Activated CD8-positive, alpha-beta memory T cell treated with anti-CD3 and anti-CD28 coated beads, Interleukin-2, amount 50 U/mL, for 1 hour (primary cell): ENCODE data around the gene ARTN.

Experiments
- DNase-seq: peaks from one replicate; pipeline ENCODE4 v3.0.0-alpha.2; 2020; ENCODE audit errors: extremely low read depth

ARTN gene, protein sequence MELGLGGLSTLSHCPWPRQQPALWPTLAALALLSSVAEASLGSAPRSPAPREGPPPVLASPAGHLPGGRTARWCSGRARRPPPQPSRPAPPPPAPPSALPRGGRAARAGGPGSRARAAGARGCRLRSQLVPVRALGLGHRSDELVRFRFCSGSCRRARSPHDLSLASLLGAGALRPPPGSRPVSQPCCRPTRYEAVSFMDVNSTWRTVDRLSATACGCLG

DNA sequence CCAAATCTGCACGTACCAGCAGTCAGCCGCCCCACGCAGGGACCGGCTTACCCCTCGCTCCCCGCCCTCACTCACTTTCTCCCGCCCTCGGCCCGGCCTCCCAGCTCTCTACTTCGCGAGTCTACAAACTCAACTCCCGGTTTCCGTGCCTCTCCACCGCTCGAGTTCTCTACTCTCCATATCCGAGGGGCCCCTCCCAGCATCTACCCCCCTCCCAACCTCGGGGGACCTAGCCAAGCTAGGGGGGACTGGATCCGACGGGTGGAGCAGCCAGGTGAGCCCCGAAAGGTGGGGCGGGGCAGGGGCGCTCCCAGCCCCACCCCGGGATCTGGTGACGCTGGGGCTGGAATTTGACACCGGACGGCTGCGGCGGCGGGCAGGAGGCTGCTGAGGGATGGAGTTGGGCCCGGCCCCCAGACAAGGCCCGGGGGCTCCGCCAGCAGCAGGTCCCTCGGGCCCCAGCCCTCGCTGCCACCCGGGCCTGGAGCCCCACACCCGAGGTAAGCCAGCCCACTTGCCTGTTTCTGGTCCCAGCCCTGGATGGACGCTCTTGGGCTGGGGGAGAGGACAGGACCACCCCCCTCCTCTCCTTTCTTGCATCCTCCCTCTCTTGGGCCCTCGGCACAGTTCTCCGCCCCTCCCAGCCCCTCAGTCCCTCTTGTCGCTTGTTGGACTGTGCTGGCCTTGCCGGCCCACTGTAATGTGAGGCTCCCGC lies at the start of gene ARTN:
Gene ARTN (plus strand): TSS at position 416 of the 715 bp plus-strand sequence. CDS start 1,856 bp downstream, outside the sequence.
- DNase-seq: no peak

DNA sequence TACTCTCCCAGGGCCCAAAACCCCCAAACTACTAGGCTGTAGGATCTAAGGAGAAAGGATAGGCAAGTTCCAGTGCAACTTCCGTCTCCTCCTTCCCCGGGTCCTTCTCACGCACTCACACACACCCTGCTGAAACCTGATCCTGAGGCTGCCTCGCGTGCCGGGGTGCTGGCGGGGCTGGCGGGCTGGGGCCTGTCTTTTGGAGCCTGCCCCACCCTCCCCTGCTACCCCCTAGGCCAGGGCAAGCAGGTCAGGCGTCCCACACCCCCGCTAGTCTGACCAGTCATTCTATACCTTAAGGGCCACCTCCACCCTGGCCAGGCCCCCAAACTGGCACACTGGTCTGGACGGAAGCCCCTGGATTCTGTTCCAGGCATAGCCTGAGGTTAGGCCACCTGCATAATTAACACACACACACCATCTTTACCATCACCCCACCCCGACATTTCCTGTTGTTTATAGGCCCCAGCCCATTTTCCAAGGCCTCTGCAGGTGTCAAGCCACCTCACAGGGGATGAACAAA lies 48.3 kb upstream of the ARTN start:
- DNase-seq: no peak

DNA sequence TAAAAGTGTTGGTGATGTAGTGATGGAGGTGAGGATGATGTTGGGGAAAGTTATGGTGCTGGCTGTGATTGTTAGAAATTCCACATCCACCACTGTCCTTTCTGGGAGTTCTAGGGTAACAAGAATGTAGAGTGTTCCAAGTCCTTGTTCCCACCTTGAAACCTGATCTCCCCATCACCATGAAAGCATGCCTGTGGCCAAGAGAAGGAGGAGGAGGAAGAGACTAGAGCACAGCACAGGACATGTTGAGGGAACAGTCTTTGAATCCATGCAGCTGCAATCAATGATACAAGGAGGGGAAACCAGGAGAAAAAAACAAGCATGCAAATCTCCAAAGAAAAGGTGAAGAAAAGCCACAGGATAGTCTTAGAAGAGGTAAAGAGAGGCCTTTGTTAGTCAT lies 45.9 kb upstream of the ARTN start:
- DNase-seq: no peak

DNA sequence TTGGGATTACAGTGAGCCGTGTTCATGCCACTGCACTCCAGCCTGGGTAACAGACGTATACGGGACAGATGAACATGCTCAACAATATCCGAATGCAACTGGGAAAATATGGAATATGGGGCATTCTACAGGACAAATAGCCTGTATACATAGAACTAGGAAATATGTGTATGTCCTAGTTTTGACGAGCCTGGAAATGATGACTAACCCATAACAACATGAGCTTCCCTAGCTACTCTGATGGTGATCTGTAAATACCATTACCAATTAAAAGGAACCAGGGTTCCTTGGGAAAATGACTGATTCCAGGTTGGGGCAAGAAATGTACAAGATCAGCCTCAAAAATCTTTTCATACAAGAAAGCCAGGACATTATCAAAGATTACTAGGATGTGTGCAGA lies 42.8 kb upstream of the ARTN start:
- DNase-seq: no peak

DNA sequence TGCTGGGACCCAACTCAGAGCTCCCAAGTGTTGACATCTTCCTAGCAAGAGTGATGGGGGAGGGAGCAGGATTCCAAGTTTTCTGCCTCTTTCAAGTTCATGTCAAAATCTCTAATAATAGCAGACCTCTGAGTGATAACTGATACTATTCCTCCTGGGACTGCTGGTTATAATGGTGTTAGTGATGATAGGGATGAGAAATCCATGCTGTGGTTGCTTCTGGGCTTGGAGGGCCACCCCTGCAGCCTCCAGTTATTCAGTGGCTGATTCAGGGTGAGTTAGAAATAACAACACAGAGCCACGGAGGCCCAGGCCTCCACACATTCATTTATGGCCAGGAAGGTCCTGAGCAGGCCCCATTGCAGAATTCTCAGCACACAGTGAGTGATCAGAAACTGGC lies 40.6 kb upstream of the ARTN start:
- no peak for DNase-seq

DNA sequence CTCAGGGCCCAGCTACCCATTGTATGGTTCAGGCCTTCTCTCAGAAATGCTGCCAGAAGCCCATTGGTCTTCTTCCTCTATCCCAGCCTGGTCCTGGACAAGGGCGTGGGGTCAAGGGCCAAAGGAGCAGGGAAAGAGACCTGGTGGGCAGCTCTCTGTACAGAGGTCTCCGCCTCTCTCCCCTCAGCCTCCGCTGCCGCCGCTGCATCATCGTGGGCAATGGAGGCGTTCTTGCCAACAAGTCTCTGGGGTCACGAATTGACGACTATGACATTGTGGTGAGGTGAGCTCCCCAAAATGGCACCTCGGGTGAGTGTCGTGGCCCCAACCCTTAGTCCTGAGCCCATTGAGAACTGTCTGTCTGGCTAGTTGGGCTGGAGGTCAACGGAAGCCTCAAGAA lies 34.6 kb upstream of the ARTN start:
- no peak for DNase-seq

DNA sequence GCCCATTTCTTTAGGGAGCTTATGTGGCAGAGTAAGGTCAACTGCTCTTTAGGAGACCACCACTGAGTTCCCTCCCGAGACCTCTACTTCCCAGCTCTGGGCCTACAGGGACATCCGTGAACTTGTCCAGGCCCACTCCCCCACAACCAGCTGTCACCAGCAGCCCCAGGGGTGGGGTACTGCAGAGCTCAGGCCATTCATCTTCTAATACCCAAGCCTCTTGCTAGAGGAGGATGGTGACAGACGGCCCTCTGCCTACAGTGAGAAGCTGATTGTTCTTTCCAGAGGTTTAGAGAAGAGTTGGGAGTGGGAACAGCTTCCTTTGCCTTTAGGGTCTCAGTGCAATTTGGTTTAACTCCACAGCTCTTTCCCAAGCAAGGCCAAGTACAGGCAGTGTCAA lies 33.2 kb upstream of the ARTN start:
- DNase-seq: no peak

DNA sequence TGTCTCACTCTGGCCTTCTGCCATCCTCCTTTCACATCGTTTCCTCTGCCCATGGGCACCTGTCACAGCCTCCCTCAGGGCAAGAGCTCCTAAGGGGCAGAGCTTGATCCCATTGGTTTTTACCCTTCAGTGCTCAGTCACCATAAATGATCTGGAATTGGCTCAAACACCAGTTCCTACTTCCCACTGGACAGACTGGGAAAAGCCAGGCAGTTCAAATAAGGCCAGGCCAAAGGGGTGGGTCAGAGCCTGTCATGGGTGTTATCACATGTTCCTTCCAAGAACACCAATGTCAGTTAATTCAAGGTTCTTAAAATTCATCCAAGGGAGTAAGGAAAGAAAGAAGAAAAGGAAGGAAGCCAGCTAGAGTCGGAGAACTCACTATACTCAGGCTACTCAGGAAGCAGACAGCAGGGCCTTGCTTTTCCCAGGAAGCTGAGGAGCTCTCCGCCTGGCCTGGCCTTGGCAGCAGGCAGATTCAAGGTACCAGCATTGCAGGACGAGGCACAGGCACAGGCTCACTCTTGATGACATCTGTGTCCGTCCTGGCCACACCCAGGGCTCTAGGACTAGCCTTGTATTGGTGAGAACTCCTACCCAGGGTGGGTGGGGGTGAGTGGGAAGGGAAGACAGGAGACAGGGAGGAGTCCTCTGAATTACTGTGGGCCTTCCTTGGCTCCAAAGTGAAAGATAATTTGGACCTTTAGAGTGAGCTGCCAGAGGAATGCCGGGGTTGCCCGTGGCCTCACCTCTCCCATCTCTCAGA lies 32.2 kb upstream of the ARTN start:
- no peak for DNase-seq

DNA sequence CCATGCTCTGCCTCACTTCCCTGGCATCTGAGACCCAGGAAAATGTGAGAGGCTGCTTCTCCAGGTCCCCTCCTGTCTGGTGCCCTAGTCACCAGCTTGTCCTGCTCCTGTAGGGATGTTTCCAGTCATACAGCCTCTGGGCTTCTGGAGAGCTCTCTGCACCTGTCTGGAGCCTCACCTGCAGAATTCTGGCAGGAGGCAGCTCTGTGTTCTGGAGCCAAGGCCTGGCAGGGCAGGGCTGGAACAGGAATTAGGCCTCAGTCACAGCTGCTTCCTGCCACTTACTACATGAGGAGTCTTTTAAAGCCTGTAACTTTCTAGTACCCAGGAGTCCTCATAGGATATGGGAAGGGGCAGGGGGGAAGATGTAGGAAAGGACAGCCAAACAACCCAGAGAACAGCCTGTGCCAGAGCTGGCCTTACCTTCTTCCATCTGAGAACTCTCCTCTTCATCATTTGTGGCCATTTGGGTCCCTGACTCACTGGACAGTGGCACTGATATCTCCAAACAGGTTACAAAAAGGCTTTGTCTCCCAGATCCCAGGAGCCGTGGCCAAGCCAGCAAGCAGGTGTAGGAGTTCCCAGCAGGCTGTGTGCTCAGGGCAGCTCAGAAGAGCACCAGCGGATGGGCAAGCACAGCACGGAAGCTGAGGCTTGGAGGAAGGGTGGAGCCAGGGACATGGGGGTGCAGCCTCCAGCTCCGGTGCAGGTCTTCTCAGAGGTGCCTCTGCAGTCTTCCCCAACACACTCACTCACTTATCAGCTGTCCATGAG lies 31.4 kb upstream of the ARTN start:
- DNase-seq: no peak

DNA sequence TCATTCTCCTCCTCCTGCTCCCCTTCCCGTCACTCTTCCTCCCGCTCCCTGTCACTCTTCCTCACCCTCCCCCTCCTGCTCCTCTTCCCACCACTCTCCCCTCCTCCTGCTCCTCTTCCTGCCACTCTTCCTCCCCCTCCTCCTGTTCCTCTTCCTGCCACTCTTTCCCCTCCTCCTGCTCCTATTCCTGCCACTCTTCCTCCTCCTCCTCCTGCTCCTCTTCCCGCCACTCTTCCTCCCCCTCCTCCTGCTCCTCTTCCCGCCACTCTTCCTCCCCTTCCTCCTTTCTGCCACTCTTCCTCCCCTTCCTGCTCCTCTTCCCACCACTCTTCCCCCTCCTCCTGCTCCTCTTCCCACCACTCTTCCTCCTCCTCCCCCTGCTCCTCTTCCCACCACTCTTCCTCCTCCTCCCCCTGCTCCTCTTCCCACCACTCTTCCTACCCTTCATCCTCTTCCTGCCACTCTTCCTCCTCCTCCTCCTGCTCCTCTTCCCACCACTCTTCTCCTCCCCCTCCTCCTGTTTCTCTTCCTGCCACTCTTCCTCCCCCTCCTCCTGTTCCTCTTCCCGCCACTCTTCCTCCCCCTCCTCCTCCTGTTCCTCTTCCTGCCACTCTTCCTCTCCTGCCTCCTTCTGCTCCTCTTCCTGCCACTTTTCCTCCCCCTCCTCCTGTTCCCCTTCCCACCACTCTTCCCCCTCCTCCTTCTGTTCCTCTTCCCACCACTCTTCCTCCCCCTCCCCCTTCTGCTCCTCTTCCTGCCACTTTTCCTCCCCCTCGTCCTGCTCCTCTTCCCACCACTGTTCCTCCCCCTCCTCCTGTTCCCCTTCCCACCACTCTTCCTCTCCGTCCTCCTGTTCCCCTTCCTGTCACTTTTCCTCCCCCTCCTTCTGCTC lies 28.7 kb upstream of the ARTN start:
- no peak for DNase-seq

DNA sequence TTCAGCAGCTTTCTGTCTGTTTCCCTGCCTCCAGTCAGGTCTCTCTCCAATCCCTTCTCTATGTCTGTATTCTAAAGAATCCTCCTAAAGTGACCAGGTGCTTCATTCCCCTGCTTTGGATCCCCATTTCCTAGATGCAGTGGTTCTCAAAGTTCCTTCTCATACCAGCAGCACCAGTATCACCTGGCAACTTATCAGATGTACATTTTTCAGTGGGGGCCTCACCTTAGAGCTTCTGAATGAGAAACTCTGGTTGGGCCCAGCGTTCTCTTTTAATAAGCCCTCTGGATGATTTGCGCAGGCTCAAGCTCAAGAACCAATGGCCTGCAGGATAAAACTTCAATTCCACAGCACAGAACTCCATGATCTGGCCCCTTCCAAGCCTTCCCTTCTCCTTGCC lies 25.4 kb upstream of the ARTN start:
- no peak for DNase-seq

DNA sequence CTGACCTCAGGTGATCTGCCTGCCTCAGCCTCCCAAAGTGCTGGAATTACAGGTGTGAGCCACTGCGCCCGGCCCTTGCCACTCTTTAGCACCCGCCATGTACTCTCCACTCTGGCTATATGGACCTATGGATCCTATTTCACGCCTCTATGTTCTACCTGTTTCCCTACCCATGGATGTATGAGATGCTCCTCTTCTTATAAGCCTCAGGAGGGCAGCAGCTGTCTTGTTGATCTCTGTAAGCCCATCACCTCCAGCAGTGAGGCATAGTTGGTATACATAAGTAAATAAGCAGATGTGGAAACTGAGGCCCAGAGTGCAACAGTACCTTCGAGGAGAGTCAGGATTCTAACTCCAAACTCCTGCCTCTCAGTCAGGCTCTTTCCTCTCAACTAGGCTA lies 24.7 kb upstream of the ARTN start:
- no peak for DNase-seq

DNA sequence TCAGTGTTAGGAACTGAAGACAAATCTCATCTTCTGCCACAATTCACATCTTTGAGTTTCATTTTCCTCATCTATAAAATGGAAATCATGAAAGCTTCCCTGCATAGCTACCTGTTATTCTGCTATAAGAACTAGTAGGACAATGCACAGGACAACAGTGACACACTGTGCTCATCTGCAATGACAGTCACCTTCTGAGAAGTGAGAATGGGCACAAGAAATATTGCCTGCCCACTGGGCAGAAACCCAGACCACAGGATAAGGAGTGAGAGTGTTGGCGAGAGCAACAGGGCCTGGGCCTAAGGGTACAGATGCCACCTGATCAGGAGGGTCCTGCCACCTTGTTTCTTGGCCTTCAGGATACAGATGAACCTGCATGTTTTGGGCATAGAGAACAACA lies 23.3 kb upstream of the ARTN start:
- no peak for DNase-seq

DNA sequence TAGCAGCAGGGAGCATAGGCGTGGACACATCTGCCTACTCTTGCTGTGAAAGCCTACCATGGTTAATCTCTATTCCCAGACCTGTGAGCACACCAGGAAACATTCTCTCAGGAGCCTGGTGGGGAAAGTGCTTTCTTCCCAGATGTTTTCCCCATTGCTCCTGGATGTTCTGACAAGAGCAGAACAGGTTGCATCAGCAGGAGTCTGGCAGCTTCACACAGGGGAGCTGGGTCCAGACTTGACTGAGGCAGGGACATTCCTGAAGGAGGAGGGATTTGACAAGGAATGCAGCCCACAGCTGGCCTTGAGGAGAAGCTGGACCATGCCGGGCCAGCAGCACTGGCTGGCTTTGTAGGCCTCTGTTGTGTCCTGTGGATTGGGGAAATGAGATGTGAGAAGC lies 21.0 kb upstream of the ARTN start:
- DNase-seq: no peak

DNA sequence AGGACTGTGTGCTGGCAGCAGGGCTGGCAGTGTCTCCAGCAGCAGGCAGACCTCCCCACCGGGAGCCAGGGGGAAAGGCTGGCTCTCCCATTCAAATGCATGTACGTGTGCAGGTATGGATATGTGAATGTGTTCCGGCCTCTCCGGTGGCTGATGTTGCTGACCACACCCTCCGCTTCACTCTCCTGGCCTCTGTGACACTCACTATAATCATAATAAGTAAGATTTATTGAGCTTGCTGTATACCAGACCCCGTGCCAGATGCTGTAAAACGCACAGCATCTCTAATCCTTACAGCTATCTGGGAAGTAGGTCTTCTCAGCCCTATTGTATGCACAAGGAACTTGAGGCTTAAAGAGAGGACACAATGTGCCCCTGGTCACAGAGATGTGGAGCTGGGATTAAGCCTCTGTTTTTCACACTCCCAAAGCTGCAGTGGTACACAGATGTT lies 20.5 kb upstream of the ARTN start:
- no peak for DNase-seq

DNA sequence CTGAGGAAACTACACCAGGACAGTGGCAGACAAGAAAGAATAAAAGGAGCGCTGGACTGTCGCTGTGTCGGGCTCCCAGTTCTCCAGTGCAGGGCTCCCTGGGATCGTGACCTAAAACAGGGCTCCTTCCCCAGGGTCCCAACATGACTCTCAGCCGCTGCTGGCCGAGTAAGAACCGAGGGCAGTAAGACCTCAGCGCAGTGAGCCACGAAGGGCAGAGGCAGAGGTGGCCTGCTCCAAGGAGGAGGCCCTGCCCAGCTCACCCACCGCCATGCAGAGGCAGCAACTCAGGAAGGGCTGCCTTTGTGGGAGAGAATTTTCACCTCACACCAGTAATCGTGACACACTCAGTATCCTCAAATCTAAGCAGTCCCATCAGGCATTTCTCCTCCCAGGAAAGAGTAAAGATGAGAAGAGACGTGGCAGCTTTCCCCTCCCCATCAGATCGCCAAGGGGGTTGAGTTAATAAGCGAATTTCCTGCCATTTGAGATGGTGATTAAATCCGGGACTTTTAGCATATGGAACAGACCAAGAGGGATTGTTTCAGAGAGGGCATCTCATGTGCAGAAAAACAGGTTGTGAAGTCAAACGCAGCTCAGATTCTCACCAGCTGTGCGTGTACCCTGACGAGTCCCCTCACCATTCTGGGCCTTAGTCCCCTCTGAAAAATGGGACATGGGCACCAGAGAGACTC lies 19.8 kb upstream of the ARTN start:
- no peak for DNase-seq

DNA sequence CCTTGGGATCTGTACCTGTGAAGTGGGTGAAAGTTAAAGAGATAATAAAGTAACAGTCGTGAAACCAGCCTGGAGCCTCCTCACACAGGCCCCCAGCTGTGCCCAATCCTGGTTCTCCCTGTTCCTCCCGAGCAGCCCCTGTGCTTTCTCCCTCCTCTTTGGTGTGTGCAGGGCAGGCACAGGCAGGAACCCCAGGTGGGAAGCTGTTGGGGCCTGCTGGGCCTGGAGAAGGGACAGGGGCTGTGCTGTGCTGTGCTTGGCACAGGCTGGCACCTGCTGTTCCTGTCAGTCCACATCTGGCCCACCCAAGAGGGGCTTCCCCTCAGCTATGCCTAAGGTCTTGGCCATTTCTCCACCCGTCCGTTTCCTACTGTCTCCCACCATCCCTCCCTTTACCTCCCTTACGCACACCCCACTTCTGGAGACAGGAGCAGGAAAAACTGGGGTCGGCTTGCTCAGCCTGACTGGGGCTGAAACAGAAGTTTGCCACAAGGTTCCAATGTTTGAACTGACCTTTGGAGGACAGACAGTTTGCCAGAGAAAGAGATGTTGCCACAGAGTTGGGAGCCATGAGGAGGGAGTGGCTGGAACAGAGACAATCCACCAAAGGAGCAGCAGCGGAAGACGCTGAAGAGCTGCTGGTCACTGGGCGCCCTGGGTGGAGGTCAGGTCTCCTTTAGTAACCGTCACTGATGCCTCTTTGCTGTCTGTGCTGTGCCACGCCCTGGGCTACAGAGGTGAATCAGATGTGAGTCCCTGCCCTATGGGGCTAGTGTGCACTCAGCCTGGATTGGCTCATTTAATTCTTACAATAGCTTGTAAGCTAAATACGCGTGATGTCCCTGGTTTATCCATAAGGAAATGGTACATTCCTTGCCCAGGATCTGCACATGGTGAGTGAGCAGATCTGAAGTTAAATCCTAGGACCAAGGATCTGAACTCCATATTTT lies 18.8 kb upstream of the ARTN start:
- no peak for DNase-seq

DNA sequence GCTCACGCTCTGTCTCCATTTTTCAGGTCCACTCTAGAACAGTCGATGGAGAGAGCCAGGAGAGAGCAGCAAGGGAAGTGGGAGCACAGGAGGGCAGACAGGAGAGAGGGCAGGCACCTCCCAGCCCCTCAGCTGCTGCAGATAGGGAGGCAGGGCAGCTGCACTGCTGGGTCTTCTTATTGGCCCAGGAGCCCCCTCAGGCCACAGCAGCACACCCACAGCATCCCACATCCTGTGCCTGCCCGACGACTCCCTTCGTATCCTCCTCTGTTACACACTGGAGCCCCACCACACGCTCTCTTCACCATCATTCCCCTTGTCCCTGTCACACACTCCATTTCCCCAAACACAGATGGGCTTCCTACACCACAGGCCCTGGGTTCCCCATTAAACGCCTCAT lies 13.7 kb upstream of the ARTN start:
- DNase-seq: no peak

DNA sequence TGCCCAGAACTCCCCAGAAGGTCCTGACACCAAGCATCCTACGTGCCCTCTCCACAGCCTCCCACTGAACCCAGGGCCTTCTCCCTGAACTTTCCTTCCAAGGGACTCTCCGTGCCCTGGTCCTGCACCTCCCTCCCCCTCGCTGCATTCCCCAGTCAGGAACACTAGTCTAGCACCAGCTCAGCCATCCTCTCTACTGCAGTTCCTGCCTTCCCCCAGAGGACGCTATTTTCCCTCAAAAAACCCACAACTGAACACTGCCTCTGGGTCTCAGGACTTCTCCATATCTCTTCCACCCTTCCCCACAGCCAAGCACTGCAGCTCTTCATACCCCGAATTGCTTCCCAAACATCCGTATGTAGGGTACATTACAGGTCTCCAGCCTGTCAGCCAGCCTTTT lies 12.6 kb upstream of the ARTN start:
- DNase-seq: no peak
